ENCODE data around the gene PDILT.
"Not testable (repeated sequence)": the region's sequence is repeated elsewhere in the genome, so short reads cannot be mapped to it uniquely, and the experiment has no call there.

PDILT gene, protein sequence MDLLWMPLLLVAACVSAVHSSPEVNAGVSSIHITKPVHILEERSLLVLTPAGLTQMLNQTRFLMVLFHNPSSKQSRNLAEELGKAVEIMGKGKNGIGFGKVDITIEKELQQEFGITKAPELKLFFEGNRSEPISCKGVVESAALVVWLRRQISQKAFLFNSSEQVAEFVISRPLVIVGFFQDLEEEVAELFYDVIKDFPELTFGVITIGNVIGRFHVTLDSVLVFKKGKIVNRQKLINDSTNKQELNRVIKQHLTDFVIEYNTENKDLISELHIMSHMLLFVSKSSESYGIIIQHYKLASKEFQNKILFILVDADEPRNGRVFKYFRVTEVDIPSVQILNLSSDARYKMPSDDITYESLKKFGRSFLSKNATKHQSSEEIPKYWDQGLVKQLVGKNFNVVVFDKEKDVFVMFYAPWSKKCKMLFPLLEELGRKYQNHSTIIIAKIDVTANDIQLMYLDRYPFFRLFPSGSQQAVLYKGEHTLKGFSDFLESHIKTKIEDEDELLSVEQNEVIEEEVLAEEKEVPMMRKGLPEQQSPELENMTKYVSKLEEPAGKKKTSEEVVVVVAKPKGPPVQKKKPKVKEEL

DNA sequence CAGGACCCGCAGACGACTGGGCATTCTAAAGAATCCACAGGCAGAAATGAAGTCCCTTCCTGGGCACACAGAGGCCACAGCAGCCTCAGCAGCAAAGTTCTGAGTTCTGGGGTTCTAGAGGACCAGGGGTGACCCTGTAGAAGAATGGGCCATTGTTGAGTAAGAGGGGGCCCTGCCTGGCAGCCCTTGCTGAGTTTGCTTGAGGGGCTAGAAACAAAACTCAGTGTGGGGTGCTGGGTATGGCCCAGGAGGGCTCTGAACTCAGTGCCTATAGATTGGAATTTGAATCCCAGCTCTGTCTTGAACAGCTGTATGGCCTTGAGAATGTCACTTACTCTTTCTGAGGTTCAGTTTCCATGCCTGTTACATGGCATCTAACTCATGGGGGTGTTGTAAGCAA is at the start of gene PDILT:
TSS of gene PDILT (minus strand) at position 101 of the 400 bp plus-strand sequence. CDS start 5,437 bp downstream, outside the sequence.
- no peak within 1 kb of the TSS for H3K4me3 ChIP-seq (ENCODE audit: low read depth, low read length)
- no peak for DNase-seq (ENCODE audit: low read depth)
- TF ChIP-seq, protein P1, sequence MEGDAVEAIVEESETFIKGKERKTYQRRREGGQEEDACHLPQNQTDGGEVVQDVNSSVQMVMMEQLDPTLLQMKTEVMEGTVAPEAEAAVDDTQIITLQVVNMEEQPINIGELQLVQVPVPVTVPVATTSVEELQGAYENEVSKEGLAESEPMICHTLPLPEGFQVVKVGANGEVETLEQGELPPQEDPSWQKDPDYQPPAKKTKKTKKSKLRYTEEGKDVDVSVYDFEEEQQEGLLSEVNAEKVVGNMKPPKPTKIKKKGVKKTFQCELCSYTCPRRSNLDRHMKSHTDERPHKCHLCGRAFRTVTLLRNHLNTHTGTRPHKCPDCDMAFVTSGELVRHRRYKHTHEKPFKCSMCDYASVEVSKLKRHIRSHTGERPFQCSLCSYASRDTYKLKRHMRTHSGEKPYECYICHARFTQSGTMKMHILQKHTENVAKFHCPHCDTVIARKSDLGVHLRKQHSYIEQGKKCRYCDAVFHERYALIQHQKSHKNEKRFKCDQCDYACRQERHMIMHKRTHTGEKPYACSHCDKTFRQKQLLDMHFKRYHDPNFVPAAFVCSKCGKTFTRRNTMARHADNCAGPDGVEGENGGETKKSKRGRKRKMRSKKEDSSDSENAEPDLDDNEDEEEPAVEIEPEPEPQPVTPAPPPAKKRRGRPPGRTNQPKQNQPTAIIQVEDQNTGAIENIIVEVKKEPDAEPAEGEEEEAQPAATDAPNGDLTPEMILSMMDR (conservative IDR thresholded peaks at IDR 0.05; ENCODE audit: low read depth, low read length): no peak

DNA sequence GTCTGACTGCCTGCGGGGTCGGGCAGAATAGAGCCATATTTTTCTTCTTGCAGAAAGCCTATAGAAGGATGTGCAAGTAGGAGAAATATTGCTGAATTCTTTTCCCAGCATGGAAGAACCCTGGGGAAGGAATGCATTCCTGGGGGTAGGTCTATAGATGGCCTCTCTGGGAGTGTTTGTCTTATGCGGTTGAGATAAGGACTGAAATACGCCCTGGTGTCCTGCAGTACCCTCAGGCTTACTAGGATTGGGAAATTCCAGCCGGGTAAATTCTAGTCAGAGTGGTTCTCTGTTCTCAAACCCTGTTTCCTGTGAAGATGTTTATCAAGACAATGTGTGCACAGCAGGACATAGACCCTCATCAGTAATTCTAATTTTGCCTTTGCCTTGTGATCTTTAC is 49.1 kb upstream of the PDILT start:
- not testable (repeated sequence) for H3K4me3 ChIP-seq (ENCODE audit: low read depth, low read length); DNase-seq (ENCODE audit: low read depth)

DNA sequence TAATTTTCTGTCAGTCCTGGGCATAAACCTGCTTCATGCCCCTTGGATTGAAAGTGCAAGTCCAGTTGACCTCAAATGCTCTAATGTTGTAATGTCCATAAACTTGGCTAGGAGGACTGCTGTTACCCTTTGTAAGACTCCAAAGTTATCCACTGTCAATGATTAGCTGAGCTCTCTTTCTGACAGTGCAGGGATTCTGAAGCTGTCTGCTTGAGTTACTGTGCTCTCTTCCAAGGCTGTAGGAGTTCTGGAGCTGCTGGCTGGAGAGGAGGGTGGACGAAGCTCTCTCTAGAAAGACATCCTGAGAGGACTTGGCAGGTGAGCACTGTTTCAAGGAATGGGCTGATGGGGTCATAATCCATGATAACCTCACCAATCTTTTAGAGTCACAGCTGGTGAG is 46.8 kb upstream of the PDILT start, which contains the start of gene ACSM2A:
TSS of gene ACSM2A (plus strand) at position 158 of the 400 bp plus-strand sequence. CDS start 8,594 bp downstream, outside the sequence.
- H3K4me3 ChIP-seq (ENCODE audit: low read depth, low read length); DNase-seq (ENCODE audit: low read depth): not testable (repeated sequence)

DNA sequence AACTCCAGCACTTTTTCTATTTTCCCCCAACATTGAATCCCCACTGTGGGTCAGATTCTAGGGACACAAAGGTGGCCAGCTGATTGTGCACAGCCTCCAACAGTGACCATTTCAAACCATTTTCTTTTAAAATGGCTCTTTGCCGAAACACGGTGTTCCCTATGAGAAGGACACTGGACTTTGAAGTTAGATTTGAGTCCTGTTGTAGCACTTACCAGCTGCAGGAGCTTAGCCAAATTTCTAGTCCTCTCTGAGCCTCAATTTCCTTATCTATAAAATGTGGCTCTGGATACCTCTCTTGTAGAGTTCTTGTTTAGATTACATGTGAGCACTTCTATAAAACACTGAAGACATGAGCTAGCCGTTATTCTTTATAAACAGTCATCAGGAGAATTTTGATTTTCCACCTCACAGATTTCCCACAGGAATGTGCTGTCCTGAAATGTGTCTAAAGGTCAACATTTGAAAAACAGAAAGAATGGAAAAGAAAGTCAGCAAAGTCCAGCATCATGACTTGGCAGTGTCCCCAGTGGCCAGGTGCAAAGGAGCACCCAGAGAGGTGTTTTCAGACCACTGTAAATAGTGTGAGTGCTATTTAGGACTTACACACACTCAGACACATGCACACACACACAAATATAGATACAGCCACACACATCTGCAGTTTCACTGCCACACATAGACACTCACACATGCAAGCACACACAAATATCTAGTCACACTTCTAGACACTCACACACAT is 42.3 kb upstream of the PDILT start:
- not testable (repeated sequence) for DNase-seq (ENCODE audit: low read depth); H3K4me3 ChIP-seq (ENCODE audit: low read depth, low read length)

DNA sequence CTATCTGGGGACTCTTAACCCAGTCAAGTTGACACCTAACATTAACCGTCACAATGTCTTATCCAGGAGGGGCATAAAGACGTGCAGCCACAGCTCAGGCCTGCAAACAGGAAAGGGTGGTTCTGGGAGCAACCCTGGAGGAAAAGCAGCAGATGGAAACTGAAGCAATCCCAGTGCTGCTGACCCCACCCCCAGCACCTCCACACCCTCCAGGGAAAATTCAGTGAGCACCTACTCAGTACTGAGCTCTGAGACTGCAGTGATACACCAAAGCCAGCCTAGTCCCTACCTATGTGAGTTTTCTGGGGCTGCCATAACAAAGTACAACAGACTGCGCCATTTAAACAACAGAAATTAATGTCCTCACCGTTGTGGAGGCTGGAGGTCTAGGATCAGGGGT is 37.3 kb upstream of the PDILT start:
- DNase-seq (ENCODE audit: low read depth): not testable (repeated sequence)

DNA sequence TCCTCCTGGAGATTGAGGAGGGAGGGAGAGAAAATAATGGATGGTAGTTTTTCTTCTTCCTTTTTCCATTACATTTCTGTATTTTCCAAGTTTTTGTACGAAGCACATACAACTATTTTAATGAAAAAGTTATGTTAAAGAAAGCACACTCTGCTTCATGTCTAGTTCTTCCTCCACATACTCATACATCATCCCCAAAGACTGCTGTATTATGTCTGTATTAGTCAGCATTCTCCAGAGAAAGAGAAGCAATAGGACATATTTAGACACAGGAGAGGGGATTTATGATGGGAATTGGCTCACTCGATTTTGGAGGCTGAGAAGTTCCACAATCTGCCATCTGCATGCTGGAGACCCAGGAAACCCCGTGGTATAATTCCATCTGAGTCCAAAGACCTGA is 36.7 kb upstream of the PDILT start:
- no peak overlapping the region for H3K4me3 ChIP-seq (ENCODE audit: low read depth, low read length)
- TF ChIP-seq, protein P1 (conservative IDR thresholded peaks at IDR 0.05; ENCODE audit: low read depth, low read length): no peak
- DNase-seq (ENCODE audit: low read depth): no peak

More for the DNA sequence above, 37.3 kb upstream of the PDILT start:
- not testable (repeated sequence) for H3K4me3 ChIP-seq (ENCODE audit: low read depth, low read length)

DNA sequence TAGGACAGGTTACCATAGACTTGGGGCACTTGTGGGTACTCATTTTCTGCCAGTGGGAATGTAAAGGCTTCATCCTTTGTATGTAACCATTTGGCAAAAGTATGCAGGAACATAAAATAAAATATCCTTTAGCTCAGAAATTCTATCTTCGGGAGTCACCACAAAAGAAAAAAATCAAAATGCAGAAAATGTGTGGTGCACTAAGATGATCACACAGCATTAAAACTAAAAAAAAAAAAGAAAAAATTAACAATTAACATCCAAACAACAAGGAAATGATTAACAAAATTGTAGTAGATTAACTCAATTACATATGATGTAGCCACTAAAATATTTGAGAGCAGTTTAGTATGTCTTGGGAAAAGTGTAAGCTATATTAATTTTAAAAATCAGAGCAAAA is 36.2 kb upstream of the PDILT start:
- not testable (repeated sequence) for H3K4me3 ChIP-seq (ENCODE audit: low read depth, low read length); DNase-seq (ENCODE audit: low read depth)

DNA sequence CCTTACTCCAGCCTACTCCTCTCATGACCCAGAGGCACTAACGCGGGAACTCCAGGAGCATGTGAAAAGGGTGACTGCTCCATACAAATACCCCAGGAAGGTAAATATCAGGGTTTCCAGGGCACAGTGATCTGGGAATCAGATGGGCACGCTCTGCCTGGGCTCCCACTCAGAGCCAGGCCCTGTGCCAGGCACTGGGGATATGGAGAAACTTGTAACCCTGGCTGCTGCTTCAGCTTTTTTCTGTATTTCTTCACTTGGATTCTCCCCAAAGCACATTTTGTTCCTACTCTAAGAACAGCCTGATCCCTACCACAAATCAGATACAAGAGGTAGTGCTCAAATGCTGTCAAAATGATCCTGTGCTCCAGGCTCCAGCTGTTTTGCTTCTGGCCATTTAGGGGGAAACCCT is 35.3 kb upstream of the PDILT start:
- DNase-seq (ENCODE audit: low read depth); H3K4me3 ChIP-seq (ENCODE audit: low read depth, low read length): not testable (repeated sequence)

DNA sequence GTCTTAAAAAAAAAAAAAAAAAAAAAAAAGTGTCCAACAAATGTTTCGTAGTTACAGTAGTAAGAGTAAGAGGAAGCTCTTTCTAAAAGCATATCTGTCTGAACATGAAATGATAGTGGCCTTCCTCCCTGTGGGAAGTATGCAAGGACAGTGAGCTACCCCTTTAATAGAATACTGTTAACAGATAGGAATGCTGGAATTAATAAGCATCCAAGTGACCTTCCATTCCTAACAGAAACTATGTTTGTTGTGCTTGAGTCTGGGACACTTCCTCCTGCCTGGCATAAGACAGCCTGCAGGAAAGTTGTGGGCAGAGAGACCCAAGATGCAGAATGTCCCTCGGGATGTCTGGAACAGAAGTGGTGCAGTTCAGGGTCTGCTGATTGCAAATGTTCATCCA is 34.4 kb upstream of the PDILT start:
- H3K4me3 ChIP-seq (ENCODE audit: low read depth, low read length); DNase-seq (ENCODE audit: low read depth): not testable (repeated sequence)

DNA sequence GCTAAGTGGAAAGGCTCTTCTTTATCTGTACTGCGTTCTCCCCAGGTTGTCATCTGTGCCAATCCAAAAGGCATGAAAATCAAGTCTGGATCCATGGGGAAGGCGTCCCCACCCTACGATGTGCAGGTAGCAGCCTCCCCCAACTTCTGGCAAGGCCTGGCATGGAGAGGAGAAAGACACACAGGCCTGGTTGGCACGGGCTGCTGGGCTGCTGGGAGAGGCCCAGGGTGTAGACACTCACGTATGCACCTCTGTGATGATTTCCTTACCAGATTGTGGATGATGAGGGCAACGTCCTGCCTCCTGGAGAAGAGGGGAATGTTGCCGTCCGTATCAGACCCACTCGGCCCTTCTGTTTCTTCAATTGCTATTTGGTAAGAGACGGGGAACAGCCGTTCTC is 26.4 kb upstream of the PDILT start:
- H3K4me3 ChIP-seq (ENCODE audit: low read depth, low read length): no peak overlapping the region
- DNase-seq (ENCODE audit: low read depth): no peak
- TF ChIP-seq, protein P1 (conservative IDR thresholded peaks at IDR 0.05; ENCODE audit: low read depth, low read length): no peak

DNA sequence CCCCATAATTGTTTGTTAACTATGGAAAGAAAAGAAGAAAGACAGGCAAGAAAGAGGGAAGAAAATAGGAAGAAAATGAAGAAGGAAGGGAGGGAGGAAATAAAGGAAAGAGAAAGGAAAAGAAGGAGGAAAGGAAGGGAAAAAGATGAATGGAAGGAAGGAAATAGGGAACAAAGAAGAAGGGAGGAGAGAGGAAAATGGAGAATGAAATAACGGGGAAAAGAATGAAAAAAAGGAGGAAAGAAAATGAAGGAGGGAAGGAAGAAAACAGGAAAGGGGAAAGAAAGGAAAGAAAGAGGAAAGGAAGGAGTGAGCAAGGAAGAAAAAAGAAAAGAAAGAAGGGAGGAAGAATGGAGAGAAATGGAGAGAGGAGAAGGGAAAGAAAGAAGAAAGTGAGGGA is 25.9 kb upstream of the PDILT start:
- not testable (repeated sequence) for DNase-seq (ENCODE audit: low read depth); H3K4me3 ChIP-seq (ENCODE audit: low read depth, low read length)

DNA sequence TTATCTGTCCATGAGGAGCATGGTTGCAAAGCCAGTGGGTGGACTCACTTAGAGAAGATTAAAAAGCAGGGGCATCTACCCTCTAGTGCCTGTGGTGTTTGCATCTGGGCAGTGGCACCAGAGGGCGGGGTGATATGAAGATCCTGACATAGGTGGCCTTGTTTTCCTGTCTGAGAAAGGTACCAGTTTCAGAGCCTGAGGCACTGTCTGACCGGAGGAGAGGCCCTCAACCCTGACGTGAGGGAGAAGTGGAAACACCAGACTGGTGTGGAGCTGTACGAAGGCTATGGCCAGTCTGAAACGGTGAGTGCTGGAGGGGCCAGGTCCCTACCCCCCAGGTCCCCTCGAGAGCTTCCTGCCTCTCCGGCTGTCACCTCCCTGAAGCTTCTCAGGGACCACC is 25.0 kb upstream of the PDILT start:
- DNase-seq (ENCODE audit: low read depth); H3K4me3 ChIP-seq (ENCODE audit: low read depth, low read length): not testable (repeated sequence)

DNA sequence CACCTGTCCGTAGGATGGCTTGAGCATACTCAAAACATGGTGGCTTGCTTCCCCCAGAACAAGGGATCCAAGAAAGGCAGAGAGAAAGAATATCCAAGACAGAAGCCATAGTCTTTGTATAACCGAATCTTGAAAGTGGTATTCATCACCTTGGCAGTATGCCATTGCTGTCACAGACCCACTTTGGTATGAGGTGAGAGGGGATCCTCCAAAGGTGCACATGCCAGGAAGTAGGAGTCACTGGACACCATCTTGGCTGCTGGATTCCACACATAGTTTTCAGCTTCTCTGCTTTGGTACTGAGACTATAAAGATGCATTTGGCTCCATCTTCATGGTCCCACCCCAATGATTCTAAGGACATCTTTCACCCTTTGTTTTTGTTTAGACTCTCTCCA is 22.9 kb upstream of the PDILT start:
- not testable (repeated sequence) for H3K4me3 ChIP-seq (ENCODE audit: low read depth, low read length); DNase-seq (ENCODE audit: low read depth)

Measured in choroid plexus epithelial cell (primary cell).